ENCODE results near the gene EFNB2. TPM values are rescaled to one million over a fixed set of nuclear protein-coding genes. Genes with fewer than 3 reads are reported as not detected.

Gene EFNB2
- total and polyA plus RNA-seq, 9 of the 15 experiments (the other 6 are each of a cell fraction or from before 2014, with no cell fraction given) = 0.01 to 0.29 (median 0.18) TPM

- Histone ChIP-seq H3K4me2 (ENCODE audit: insufficient read depth, low read length) (no peak overlapping the region), H3K79me2 (ENCODE audit: control insufficient read depth, insufficient read depth, low read length) (no peaks in the 10 kb centered on the region), H3K4me3 (no peak overlapping the region), H3K27me3 (ENCODE audit: control insufficient read depth in 2 of 2, insufficient read depth in 2 of 2, low read length in 2 of 2) (no peaks in the 10 kb centered on the region), H4K20me1 (replicated peaks; ENCODE audit: control insufficient read depth, insufficient read depth, low read length) (no peaks in the 10 kb centered on the region), H3K4me1 (replicated peaks in 1 of 2; ENCODE audit: control insufficient read depth in 2 of 2, insufficient read depth in 2 of 2, low read length in 2 of 2) (no peaks in the 10 kb centered on the region), H2AFZ (ENCODE audit: low read depth, low read length) (no peak overlapping the region), H3K9ac (ENCODE audit: insufficient read depth in 1 of 2, low read depth in 2 of 2, low read length in 2 of 2) (no peak overlapping the region), H3K36me3 (ENCODE audit: control insufficient read depth, insufficient read depth, low read length) (no peaks in the 10 kb centered on the region), H3K9me1 (ENCODE audit: control insufficient read depth, insufficient read depth, low read length) (no peaks in the 10 kb centered on the region), H3K27ac (ENCODE audit: extremely low read depth, low read depth, low read length) (no peak overlapping the region), H3K9me3 (replicated peaks; ENCODE audit: control insufficient read depth, insufficient read depth, low read depth, low read length) (no peaks in the 10 kb centered on the region)
- in situ Hi-C loops (cut with MboI) = no loop called here
- intact Hi-C loops (cut with micrococcal nuclease) = no loop called here
- CTCF ChIA-PET (ENCODE audit: low intra/inter-chr PET ratio) = no interaction called here
- ATAC-seq (no peak), DNase-seq (ENCODE audit: extremely low read depth in 1 of 4, low spot score in 3 of 4) (no peak), FAIRE-seq (no peak)
- TF ChIP-seq ZNF780A (CRISPR knock-in tag; IDR thresholded peaks at IDR 0.05) (no peak), ZNF512 (tag; IDR thresholded peaks at IDR 0.05) (no peak), SRSF9 (IDR thresholded peaks at IDR 0.05; ENCODE audit: borderline replicate concordance, low read depth, low read length) (no peak), CBFB (CRISPR knock-in tag; IDR thresholded peaks at IDR 0.05) (no peak), ZNF655 (CRISPR knock-in tag; IDR thresholded peaks at IDR 0.05) (no peak), ZMIZ1 (IDR thresholded peaks at IDR 0.05; ENCODE audit: low read depth in 2 of 2, low read length in 2 of 2) (no peak), SP1 (CRISPR knock-in tag; IDR thresholded peaks at IDR 0.05) (no peak), ZBTB11 (CRISPR knock-in tag; IDR thresholded peaks at IDR 0.05) (no peak), SIX5 (IDR thresholded peaks at IDR 0.05; ENCODE audit: borderline replicate concordance in 1 of 2, insufficient read depth in 1 of 2, low read depth in 1 of 2, low read length in 2 of 2) (no peak), ZBTB1 (CRISPR knock-in tag; IDR thresholded peaks at IDR 0.05; ENCODE audit: borderline replicate concordance, low read depth) (no peak)
- WGBS (ENCODE audit: insufficient coverage, low coverage, missing lambda C conversion rate) = 4% methylated on average over 4 of the region's 4 CpGs
- POLR2A ChIA-PET = no interaction called here
- BruUV-seq (replicated peaks) = no TSS peak
Observed at GRCh38 chr13:106449096-106449495, 86.4 kb downstream of the EFNB2 start.

Data from K562 (cell line).